HFF-Myc (cell line): Measurements from ENCODE around the gene PRKG1.
A peak's percentile ranks its signal among the peaks of the same experiment; 100 is the strongest.

Experiments
- DNase-seq: peaks from one replicate; pipeline ENCODE4 v3.0.0-alpha.2; 2011; ENCODE audit warnings: low read depth; ENCODE audit errors: extremely low read depth
- H3K4me3 ChIP-seq: replicated peaks from 2 replicates; pipeline ENCODE4 v1.5.1; 2011; ENCODE audit warnings: low read depth, mild to moderate bottlenecking, control low read depth, low read length
- CTCF ChIP-seq: IDR thresholded peaks from 2 replicates; pipeline ENCODE4 v1.5.1; 2012; ENCODE audit warnings: mild to moderate bottlenecking, low read depth, low read length, control low read depth; ENCODE audit errors: missing control alignments

Gene PRKG1

GRCh38 chr10:52313256-52313932, 1239.1 kb downstream of the PRKG1 start:
- TF ChIP-seq CTCF: no peak
- DNase-seq: no peak
- H3K4me3 ChIP-seq: peak overlapping the region; percentile 77

- TF ChIP-seq CTCF: peak; percentile 86
- peak within 1 kb of the TSS; percentile 77 for H3K4me3 ChIP-seq
- no peak for DNase-seq
These were observed 1239.9 kb downstream of the PRKG1 start, which contains the start of gene DKK1 for GRCh38 chr10:52313933-52314821. DKK1 (plus strand) TSS chr10:52314281; CDS start chr10:52314435, 154 bp downstream.

- DNase-seq: no peak
- H3K4me3 ChIP-seq: peak overlapping the region; percentile 77
- TF ChIP-seq CTCF: no peak
These were observed 1240.7 kb downstream of the PRKG1 start for GRCh38 chr10:52314822-52315552.

DNA sequence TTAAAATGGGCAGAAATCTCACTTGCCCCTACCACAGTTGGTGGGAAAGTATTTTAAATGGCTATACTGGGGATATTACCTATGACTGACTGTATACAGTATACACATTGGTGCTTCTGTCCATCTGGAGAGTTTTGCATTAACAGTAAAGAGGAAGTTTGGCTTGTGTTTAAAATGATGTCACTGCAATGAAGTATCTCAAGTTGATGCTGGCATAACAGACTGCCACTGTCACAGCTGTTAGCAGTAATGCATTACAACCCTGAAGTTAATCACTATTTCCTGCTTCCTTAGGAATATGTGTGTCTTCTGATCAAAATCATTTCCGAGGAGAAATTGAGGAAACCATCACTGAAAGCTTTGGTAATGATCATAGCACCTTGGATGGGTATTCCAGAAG, 1241.7 kb downstream of the PRKG1 start:
- TF ChIP-seq CTCF: no peak
- H3K4me3 ChIP-seq: peak overlapping the region; percentile 77
- no peak for DNase-seq

- TF ChIP-seq CTCF: no peak
- peak overlapping the region; percentile 77 for H3K4me3 ChIP-seq
- DNase-seq: no peak
These were observed 1242.2 kb downstream of the PRKG1 start for GRCh38 chr10:52316500-52316899.

GRCh38 chr10:52318136-52318701, 1243.9 kb downstream of the PRKG1 start:
- DNase-seq: no peak
- TF ChIP-seq CTCF: no peak
- H3K4me3 ChIP-seq: 0 out of 2 replicates have a peak overlapping the region, but pooled peaks have one; percentile 6
